ENCODE data around the gene LRRC47.

LRRC47 gene

DNA sequence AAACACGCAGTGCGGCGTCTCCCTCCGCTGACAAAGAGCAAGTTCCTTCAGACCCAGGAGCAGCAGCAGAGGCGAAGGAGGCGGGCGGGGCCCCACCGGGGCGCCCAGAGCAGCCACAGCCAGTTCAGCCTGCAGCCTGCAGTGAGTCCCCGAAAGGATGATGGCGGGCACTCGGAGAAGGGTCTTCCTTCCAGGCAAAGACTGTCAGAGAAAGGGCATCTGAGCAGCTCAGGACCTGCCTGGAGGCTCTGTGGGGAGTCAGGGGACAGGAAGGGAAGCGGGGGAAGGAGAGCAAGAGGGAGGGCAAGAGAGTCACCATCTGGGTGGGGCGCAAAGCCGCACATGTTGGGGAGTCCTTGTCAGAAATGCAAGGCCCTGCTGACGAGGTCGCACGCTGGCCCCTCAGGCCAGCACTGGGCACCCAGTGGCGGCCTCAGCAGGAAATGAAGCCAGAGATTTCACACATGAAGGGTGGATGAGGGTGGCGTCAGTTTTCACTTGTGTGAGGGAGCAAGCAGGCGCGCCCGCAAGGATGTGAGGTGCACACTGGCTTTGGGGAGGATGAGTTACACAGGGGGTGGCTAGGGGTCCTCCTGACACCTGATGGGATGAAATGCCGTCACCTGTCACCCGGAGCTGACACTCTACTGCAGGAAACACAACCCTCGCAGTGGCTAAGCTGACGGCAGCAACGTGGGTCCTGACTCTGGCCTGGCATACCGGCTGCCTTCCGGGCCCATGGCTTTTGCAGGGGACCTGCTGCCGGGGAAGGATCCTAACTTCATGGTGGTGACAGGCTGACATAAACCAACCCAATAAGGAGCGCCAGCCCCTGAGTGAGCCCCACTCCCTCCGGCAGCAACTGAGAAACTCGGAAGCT lies 6.6 kb downstream of the LRRC47 start:
- TF ChIP-seq CTCF (IDR thresholded peaks at IDR 0.05; ENCODE audit: low read depth, low read length) = no peak
- no peak overlapping the region for H3K4me3 ChIP-seq (ENCODE audit: low read depth, low read length)

- no peak overlapping the region for H3K4me3 ChIP-seq (ENCODE audit: low read depth, low read length)
- no peak for TF ChIP-seq CTCF (IDR thresholded peaks at IDR 0.05; ENCODE audit: low read depth, low read length)
Measured at GRCh38 chr1:3788756-3789420, 7.4 kb downstream of the LRRC47 start.

GRCh38 chr1:3787745-3788605 lies 8.3 kb downstream of the LRRC47 start:
- TF ChIP-seq CTCF (IDR thresholded peaks at IDR 0.05; ENCODE audit: low read depth, low read length) = no peak

DNA sequence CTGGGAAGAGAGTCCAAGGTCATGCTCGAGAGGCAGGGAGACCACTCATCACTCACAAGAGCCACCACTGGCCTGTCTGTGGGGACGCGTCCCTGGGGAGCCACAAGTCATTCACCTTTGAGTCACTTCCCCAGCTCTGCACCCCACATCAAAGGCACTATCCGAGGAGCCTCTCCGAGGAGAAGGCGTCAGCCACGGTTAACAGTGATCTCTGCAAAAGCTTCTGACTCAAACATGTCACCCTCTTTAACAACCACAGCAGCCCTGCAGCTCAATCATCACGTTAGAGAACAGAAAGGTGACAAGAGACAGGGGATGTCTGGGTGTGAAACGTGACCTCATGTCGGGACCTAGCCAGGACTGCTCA lies 9.0 kb downstream of the LRRC47 start:
- no peak overlapping the region for H3K4me3 ChIP-seq (ENCODE audit: low read depth, low read length)
- TF ChIP-seq CTCF (IDR thresholded peaks at IDR 0.05; ENCODE audit: low read depth, low read length) = no peak

More at GRCh38 chr1:3787745-3788605, 8.3 kb downstream of the LRRC47 start:
- no peak overlapping the region for H3K4me3 ChIP-seq (ENCODE audit: low read depth, low read length)

DNA sequence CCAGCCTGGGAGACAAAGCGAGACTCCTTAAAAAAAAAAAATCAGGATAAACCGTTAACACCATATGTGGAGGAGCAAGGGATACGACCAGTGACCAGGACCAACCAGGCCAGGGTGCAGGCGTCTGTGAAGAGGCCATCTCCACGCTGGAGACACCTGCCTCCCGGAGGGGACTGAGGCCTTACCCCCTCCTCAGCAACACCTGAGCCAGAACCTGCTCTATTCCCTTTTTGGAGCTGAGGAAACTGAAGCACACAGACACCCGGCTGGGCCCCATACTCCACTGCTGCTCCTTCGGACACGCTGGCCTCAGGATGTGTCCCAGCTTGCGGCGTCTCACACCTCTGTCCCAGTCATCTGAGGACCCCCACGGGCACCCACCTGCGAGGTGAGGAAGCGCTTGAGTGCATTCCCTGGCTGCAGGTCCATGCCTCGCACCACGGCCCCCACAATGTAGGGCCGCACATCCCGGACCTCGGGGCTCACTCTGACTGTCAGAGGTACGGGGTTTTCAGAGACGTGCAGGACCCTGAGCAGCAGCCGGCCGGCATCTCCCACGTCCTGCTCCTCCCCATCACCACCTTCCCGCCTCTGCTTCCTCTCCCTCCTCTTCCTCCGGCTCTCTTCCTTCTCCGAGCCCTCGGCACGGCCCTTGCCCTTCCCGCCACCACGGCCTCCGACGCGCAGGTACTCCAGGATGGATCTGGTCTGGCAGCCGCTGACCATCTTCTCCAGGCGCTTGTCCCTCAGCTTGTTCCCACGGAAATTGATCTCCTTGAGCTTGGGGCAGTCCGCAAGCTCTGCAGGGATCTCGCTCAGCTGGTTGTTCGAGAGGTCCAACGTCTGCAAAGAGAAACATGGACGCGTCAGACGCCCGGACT lies 9.6 kb downstream of the LRRC47 start:
- TF ChIP-seq CTCF (IDR thresholded peaks at IDR 0.05; ENCODE audit: low read depth, low read length) = no peak
- no peak overlapping the region for H3K4me3 ChIP-seq (ENCODE audit: low read depth, low read length)

- TF ChIP-seq CTCF (IDR thresholded peaks at IDR 0.05; ENCODE audit: low read depth, low read length) = no peak
- no peak overlapping the region for H3K4me3 ChIP-seq (ENCODE audit: low read depth, low read length)
Measured at GRCh38 chr1:3785456-3786157, 10.7 kb downstream of the LRRC47 start.

All from WI38 (cell line).